SK-N-SH (cell line): ENCODE measurements around the gene MRFAP1. TPM values are rescaled to one million over a fixed set of nuclear protein-coding genes. Genes with fewer than 3 reads are reported as not detected.
A peak's percentile ranks its signal among the peaks of the same experiment; 100 is the strongest.

Experiments
- CTCF ChIA-PET: fragments of 300-600, 350-600 bp; formaldehyde crosslinking; extraction: SDS; loops from one replicate; lab custom pipeline; 2021; lab: Yijun Ruan, JAX
- POLR2A ChIA-PET: fragments of 350-600 bp; sonication (Branson Sonifier 250); formaldehyde crosslinking; extraction: SDS; loops from one replicate; lab custom pipeline; 2020; ENCODE audit warnings: antibody characterized with exemption, inconsistent platforms; lab: Yijun Ruan, JAX
- DNase-seq: peaks from one replicate; pipeline ENCODE4 v3.0.0; 2012
- H2AFZ ChIP-seq: fragments of 200-600 bp; sonication (generic); 2 replicates; pipeline ENCODE4 v1.8.1; 2016; ENCODE audit warnings: antibody characterized with exemption, mild to moderate bottlenecking, low read depth
- H3F3A ChIP-seq: fragments of 200-600 bp; sonication (generic); replicated peaks from 2 replicates; pipeline ENCODE3; 2016; ENCODE audit warnings: antibody characterized with exemption, mild to moderate bottlenecking; ENCODE audit not compliant: insufficient read depth
- H3K27ac ChIP-seq, 2 experiments: fragments of 200-500 bp in 1 of 2; fragments of 200-600 bp in 1 of 2; sonication (Bioruptor generic) in 1 of 2; sonication (generic), shearing (Covaris generic) in 1 of 2; 2 replicates each; pipeline versions ENCODE4 v1.5.1 to v1.6.1; 2014 to 2016; ENCODE audit warnings: low read depth in 2 of 2, inconsistent platforms in 1 of 2, low read length in 1 of 2, mild to moderate bottlenecking in 1 of 2, mixed read lengths in 1 of 2
- H3K27me3 ChIP-seq: fragments of 200-600 bp; sonication (generic), shearing (Covaris generic); 2 replicates; pipeline ENCODE4 v1.6.1; 2016; ENCODE audit warnings: mixed run types; ENCODE audit not compliant: insufficient read depth
- H3K36me3 ChIP-seq, 2 experiments: fragments of 200-500 bp in 1 of 2; fragments of 200-600 bp in 1 of 2; sonication (Bioruptor generic) in 1 of 2; sonication (generic) in 1 of 2; replicated peaks in 1 of 2; 2 replicates each; pipeline versions ENCODE3 to v1.5.1; 2014 to 2016; ENCODE audit warnings: low read length in 1 of 2, mild to moderate bottlenecking in 1 of 2; ENCODE audit not compliant: insufficient read depth in 2 of 2, control insufficient read depth in 1 of 2
- H3K4me1 ChIP-seq, 2 experiments: fragments of 200-500 bp in 1 of 2; fragments of 200-600 bp in 1 of 2; sonication (Bioruptor generic) in 1 of 2; sonication (generic), shearing (Covaris generic) in 1 of 2; 2 replicates each; pipeline versions ENCODE4 v1.5.1 to v1.6.1; 2014 to 2016; ENCODE audit warnings: low read depth in 1 of 2, low read length in 1 of 2, mixed run types in 1 of 2; ENCODE audit not compliant: insufficient read depth in 2 of 2, control insufficient read depth in 1 of 2
- H3K4me2 ChIP-seq: fragments of 200-600 bp; sonication (generic), shearing (Covaris generic); 2 replicates; pipeline ENCODE4 v1.6.1; 2017; ENCODE audit warnings: mixed run types
- H3K4me3 ChIP-seq, 2 experiments: fragments of 200-500 bp in 1 of 2; fragments of 200-600 bp in 1 of 2; sonication (Bioruptor generic) in 1 of 2; sonication (generic), shearing (Covaris generic) in 1 of 2; 2 replicates each; pipeline versions ENCODE4 v1.5.1 to v1.8.1; 2014 to 2016; ENCODE audit warnings: low read depth in 2 of 2, inconsistent platforms in 1 of 2, low read length in 1 of 2, mild to moderate bottlenecking in 1 of 2, mixed read lengths in 1 of 2, moderate library complexity in 1 of 2
- H3K79me2 ChIP-seq: fragments of 200-600 bp; sonication (generic); 2 replicates; pipeline ENCODE4 v1.8.1; 2017; ENCODE audit warnings: mild to moderate bottlenecking; ENCODE audit not compliant: insufficient read depth
- H3K9ac ChIP-seq: fragments of 200-600 bp; sonication (generic); 2 replicates; pipeline ENCODE4 v1.6.1; 2017; ENCODE audit warnings: mixed run types
- H3K9me2 ChIP-seq: fragments of 200-600 bp; sonication (generic); 2 replicates; pipeline ENCODE4 v1.6.1; 2017; ENCODE audit warnings: mixed run types
- H3K9me3 ChIP-seq: fragments of 200-600 bp; sonication (generic); 2 replicates; pipeline ENCODE4 v1.6.1; 2017; ENCODE audit warnings: mixed run types, mild to moderate bottlenecking, moderate library complexity
- H4K20me1 ChIP-seq: fragments of 200-600 bp; sonication (generic); 2 replicates; pipeline ENCODE4 v1.6.1; 2017; ENCODE audit warnings: mild to moderate bottlenecking, mixed run types; ENCODE audit not compliant: insufficient read depth
- ELF1 ChIP-seq: IDR thresholded peaks from 2 replicates; pipeline ENCODE4 v1.4.0; 2012
- FOSL2 ChIP-seq: IDR thresholded peaks from 2 replicates; pipeline ENCODE4 v1.4.0; 2012; ENCODE audit warnings: low read depth, mild to moderate bottlenecking, moderate library complexity, borderline replicate concordance
- FOXJ3 ChIP-seq: sonication (generic); formaldehyde crosslinking; IDR thresholded peaks from 2 replicates; pipeline ENCODE4 v1.5.1; 2020; ENCODE audit warnings: mild to moderate bottlenecking, missing genetic modification reagents
- FOXM1 ChIP-seq: IDR thresholded peaks from 2 replicates; pipeline ENCODE4 v1.4.0; 2012; ENCODE audit warnings: low read depth, mild to moderate bottlenecking
- GABPA ChIP-seq: IDR thresholded peaks from 2 replicates; pipeline ENCODE4 v1.4.0; 2012; ENCODE audit warnings: low read depth, mild to moderate bottlenecking
- GATA2 ChIP-seq: sonication (generic); formaldehyde crosslinking; IDR thresholded peaks from 2 replicates; pipeline ENCODE4 v1.5.0; 2020; ENCODE audit warnings: mild to moderate bottlenecking, missing genetic modification reagents
- MEF2A ChIP-seq: IDR thresholded peaks from 2 replicates; pipeline ENCODE4 v1.4.0; 2012; ENCODE audit warnings: low read depth, borderline replicate concordance
- MXI1 ChIP-seq: IDR thresholded peaks from 2 replicates; pipeline ENCODE4 v1.6.1; 2012; ENCODE audit warnings: mild to moderate bottlenecking, low read depth, low read length, improper control_type of control experiment
- NRF1 ChIP-seq: IDR thresholded peaks from 2 replicates; pipeline ENCODE4 v1.6.1; 2012; ENCODE audit warnings: low read depth, mild to moderate bottlenecking, low read length
- POLR2AphosphoS5 ChIP-seq: IDR thresholded peaks from 2 replicates; pipeline ENCODE4 v1.6.1; 2012; ENCODE audit warnings: low read depth, low read length
- RCOR1 ChIP-seq: fragments of 150-350 bp; IDR thresholded peaks from 2 replicates; pipeline ENCODE4 v1.6.1; 2017; ENCODE audit warnings: antibody characterized with exemption, low read length
- RFX5 ChIP-seq: IDR thresholded peaks from 2 replicates; pipeline ENCODE4 v1.6.1; 2012; ENCODE audit warnings: mild to moderate bottlenecking, improper control_type of control experiment, low read length
- RXRA ChIP-seq: IDR thresholded peaks from 2 replicates; pipeline ENCODE4 v1.4.0; 2012; ENCODE audit warnings: low read depth, mild to moderate bottlenecking, borderline replicate concordance
- SIN3A ChIP-seq: IDR thresholded peaks from 2 replicates; pipeline ENCODE4 v1.6.1; 2012; ENCODE audit warnings: low read depth, mild to moderate bottlenecking, low read length, moderate library complexity, borderline replicate concordance
- SMC3 ChIP-seq: IDR thresholded peaks from 2 replicates; pipeline ENCODE4 v1.6.1; 2012; ENCODE audit warnings: low read depth, low read length, improper control_type of control experiment
- WGBS: methylation state at CpG from one replicate; pipeline ENCODE4 v1.1.6; 2017; ENCODE audit warnings: low lambda C conversion rate; 5-methylcytosine and 5-hydroxymethylcytosine counted together
- polyA plus RNA-seq, 3 experiments: library from polyadenylated mRNA; depleted of rRNA; stranded (reverse); fragments of >200 nt; gene quantifications; 2 replicates each; pipeline ENCODE4 v1.2.3, GENCODE V29; 2012
- TF ChIP-seq, protein P1 (sequence below): IDR thresholded peaks from 2 replicates; pipeline ENCODE4; 2012
- TF ChIP-seq, protein P2 (sequence below): fragments of 150-350 bp; IDR thresholded peaks from 2 replicates; pipeline ENCODE4 v1.6.1; 2016; ENCODE audit warnings: mild to moderate bottlenecking, low read depth, low read length
- TF ChIP-seq, protein P3 (sequence below): IDR thresholded peaks from 2 replicates; pipeline ENCODE4 v1.4.0; 2012; ENCODE audit warnings: low read depth
- TF ChIP-seq, protein P4 (sequence below): fragments of 200-600 bp; sonication (generic); IDR thresholded peaks from 2 replicates; pipeline ENCODE4 v1.6.1; 2017; ENCODE audit warnings: antibody characterized with exemption, mild to moderate bottlenecking, moderate library complexity

The MRFAP1 gene
- polyA plus RNA-seq, 1 of the 3 experiments (the other 2 are of a cell fraction) = 416 TPM

DNA sequence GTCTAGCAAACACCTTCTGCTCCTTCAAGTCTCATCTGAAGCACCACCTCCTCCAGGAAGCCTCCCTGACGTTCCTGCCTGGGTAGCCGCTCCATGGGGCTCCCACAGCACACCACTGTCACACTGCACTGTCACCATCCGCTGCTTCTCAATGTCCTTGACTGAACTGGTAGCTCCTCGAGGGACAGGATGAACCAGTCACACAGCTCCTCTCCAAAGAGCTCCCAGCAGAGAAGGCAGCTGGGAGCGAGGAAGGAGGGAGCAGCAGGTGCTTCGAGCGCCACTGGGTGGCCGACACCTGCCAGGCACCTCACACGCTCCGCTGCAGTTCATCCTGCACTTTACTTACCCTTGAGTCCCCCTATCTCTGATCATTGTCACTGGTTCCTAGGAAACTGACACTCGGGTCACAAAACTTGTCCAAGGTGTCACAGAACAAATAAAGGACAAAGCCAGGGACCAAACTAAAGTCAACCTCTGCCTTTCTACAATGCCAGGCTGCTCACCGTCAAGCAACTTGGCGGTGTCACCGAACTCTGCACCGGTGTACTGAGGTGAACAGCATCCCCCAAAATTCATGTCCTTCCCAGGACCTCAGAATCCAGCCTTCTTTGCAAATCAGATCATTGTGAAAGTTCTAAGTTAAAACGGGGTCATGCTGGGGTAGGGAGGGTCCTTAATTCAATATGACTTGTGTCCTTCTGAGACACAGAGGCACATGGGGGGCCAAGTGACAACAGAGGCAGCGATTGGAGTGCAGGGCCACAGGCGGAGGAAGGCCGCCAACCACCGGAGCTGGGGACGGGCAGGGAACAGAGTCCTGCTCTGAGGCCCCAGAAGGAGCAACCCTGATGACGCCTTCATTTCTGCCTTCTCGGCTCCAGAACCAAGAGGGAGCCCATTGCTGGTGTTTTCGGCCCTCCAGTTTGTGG lies 47.7 kb downstream of the MRFAP1 start:
- Histone ChIP-seq H2AFZ (peak overlapping the region; percentile 93; the same call in 1 of the 2 replicates), H3K4me2 (peak overlapping the region; percentile 55; the same call in 1 of the 2 replicates), H3K27me3 (no peaks in the 10 kb centered on the region), H4K20me1 (no peaks in the 10 kb centered on the region), H3K9me2 (no peaks in the 10 kb centered on the region), H3K36me3 (no peaks in the 10 kb centered on the region), H3K9me3 (no peaks in the 10 kb centered on the region), H3K4me1 (peaks cover 0 to 20% of the 10 kb centered on the region in 2 experiments; a peak in 3 of 4 replicates), H3K79me2 (no peaks in the 10 kb centered on the region), H3F3A (peaks cover 6% of the 10 kb centered on the region), H3K9ac (peak overlapping the region; percentile 55; the same call in 1 of the 2 replicates), H3K4me3 (no peak overlapping the region), H3K27ac (peak overlapping the region in 1 of 2 experiments; percentile 85; a peak in 2 of 4 replicates)
- DNase-seq = no peak
- POLR2A ChIA-PET = interaction anchor here (0.5 kb wide), 1 partner anchor 23 kb away, joined by 3 read pairs; no protein-coding TSS in a partner anchor
- 92% methylated on average over 23 of the region's 24 CpGs for WGBS
- CTCF ChIA-PET = interaction anchor here (0.6 to 1.2 kb wide), 3 partner anchors 13 to 213 kb away, joined by 3 to 4 read pairs (median 3); no protein-coding TSS in a partner anchor
- TF ChIP-seq, protein P1, sequence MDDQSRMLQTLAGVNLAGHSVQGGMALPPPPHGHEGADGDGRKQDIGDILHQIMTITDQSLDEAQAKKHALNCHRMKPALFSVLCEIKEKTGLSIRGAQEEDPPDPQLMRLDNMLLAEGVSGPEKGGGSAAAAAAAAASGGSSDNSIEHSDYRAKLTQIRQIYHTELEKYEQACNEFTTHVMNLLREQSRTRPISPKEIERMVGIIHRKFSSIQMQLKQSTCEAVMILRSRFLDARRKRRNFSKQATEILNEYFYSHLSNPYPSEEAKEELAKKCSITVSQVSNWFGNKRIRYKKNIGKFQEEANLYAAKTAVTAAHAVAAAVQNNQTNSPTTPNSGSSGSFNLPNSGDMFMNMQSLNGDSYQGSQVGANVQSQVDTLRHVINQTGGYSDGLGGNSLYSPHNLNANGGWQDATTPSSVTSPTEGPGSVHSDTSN = no peak
- TF ChIP-seq, protein P2, sequence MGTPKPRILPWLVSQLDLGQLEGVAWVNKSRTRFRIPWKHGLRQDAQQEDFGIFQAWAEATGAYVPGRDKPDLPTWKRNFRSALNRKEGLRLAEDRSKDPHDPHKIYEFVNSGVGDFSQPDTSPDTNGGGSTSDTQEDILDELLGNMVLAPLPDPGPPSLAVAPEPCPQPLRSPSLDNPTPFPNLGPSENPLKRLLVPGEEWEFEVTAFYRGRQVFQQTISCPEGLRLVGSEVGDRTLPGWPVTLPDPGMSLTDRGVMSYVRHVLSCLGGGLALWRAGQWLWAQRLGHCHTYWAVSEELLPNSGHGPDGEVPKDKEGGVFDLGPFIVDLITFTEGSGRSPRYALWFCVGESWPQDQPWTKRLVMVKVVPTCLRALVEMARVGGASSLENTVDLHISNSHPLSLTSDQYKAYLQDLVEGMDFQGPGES = no peak
- TF ChIP-seq NRF1 = no peak
- no peak for TF ChIP-seq RXRA

DNA sequence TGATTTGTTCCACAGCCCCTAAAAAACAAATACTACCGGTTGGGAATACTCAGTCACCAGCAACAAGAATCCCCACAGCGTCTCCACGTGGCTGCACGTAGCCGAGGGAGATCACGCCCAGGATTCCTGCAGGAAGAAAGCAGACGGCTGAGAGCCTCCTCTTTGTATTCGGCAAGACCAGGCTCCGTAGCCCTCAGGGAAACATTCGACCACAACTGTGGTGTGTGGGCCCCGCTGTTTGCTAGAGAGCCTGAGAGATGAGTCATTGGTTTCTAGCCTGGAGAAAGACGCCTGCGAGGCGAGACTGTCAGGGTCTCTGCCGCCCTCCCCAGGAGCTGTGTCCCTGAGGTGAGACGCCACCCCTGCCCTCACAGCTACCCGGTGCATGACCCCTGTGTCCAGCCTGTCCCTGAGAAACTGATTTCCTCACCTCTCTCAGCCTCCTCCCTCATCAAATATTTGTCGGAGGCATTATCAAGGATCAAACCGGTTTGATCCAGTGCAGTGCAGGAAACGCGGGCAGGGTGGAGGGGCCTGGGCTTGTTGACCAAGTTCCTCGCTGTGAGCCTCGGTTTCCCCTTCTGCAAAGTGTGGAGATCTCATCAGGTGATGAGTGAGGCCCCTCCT lies 48.5 kb downstream of the MRFAP1 start:
- H3K9me3 ChIP-seq = no peaks in the 10 kb centered on the region
- H2AFZ ChIP-seq = peak overlapping the region; percentile 93
- no peaks in the 10 kb centered on the region for H3K27me3 ChIP-seq
- peaks cover 2 to 20% of the 10 kb centered on the region in 2 experiments; a peak in 3 of 4 replicates for H3K4me1 ChIP-seq
- no peaks in the 10 kb centered on the region for H3K9me2 ChIP-seq
- no peaks in the 10 kb centered on the region for H4K20me1 ChIP-seq
- peaks cover 6% of the 10 kb centered on the region for H3F3A ChIP-seq
- CTCF ChIA-PET = interaction anchor here (1.2 kb wide), 1 partner anchor 14 kb away, joined by 4 read pairs; no protein-coding TSS in a partner anchor
- no peak for DNase-seq
- no peak overlapping the region for H3K4me3 ChIP-seq
- H3K36me3 ChIP-seq = no peaks in the 10 kb centered on the region
- peak overlapping the region; percentile 55; the same call in 1 of the 2 replicates for H3K9ac ChIP-seq
- no peaks in the 10 kb centered on the region for H3K79me2 ChIP-seq
- H3K27ac ChIP-seq = peak overlapping the region in 1 of 2 experiments; percentile 85; a peak in 2 of 4 replicates
- 40% methylated on average over 22 of the region's 23 CpGs for WGBS
- peak overlapping the region; percentile 55; the same call in 1 of the 2 replicates for H3K4me2 ChIP-seq
- POLR2A ChIA-PET = no interaction called here
- peak; percentile 89 for TF ChIP-seq FOSL2
- TF ChIP-seq, protein P1 = no peak
- TF ChIP-seq ELF1 = no peak
- TF ChIP-seq FOXJ3 (CRISPR knock-in tag) = no peak
- TF ChIP-seq RCOR1 = no peak
- TF ChIP-seq, protein P3, sequence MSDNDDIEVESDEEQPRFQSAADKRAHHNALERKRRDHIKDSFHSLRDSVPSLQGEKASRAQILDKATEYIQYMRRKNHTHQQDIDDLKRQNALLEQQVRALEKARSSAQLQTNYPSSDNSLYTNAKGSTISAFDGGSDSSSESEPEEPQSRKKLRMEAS = no peak; the same call in 1 of the 2 replicates
- no peak for TF ChIP-seq GABPA
- TF ChIP-seq NRF1 = no peak
- TF ChIP-seq MEF2A = no peak
- TF ChIP-seq RXRA = peak; percentile 30; the same call in 1 of the 2 replicates
- no peak for TF ChIP-seq MXI1
- no peak for TF ChIP-seq GATA2 (CRISPR knock-in tag)
- no peak for TF ChIP-seq SMC3
- TF ChIP-seq RFX5 = no peak
- peak; percentile 29; the same call in 1 of the 2 replicates for TF ChIP-seq POLR2AphosphoS5
- no peak for TF ChIP-seq FOXM1
- no peak for TF ChIP-seq SIN3A
- TF ChIP-seq, protein P4, sequence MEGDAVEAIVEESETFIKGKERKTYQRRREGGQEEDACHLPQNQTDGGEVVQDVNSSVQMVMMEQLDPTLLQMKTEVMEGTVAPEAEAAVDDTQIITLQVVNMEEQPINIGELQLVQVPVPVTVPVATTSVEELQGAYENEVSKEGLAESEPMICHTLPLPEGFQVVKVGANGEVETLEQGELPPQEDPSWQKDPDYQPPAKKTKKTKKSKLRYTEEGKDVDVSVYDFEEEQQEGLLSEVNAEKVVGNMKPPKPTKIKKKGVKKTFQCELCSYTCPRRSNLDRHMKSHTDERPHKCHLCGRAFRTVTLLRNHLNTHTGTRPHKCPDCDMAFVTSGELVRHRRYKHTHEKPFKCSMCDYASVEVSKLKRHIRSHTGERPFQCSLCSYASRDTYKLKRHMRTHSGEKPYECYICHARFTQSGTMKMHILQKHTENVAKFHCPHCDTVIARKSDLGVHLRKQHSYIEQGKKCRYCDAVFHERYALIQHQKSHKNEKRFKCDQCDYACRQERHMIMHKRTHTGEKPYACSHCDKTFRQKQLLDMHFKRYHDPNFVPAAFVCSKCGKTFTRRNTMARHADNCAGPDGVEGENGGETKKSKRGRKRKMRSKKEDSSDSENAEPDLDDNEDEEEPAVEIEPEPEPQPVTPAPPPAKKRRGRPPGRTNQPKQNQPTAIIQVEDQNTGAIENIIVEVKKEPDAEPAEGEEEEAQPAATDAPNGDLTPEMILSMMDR = 0 out of 2 replicates have a peak, but pooled peaks have one; percentile 7
